Spleen (tissue), 7 donors: ENCODE results near the gene ARHGAP24.

Experiments used
- POLR2A ChIP-seq, 3 donors: fragments of 450-650 bp; IDR thresholded peaks; one replicate each; pipeline ENCODE4 v1.5.1; 2017; ENCODE audit warnings: antibody characterized with exemption in 3 of 3, mild to moderate bottlenecking in 1 of 3
- TF ChIP-seq, protein P1 (sequence below), 11 experiments: fragments of 200-600 bp in 7 of 11; fragments of 450-650 bp in 4 of 11; sonication (generic) in 4 of 11; IDR thresholded peaks in 8 of 11; conservative IDR thresholded peaks in 3 of 11; 1 replicate in 7 of 11; 2 replicates in 4 of 11; pipeline versions ENCODE4 v1.4.0 to v1.8.0; 2016 to 2021; ENCODE audit warnings: antibody characterized with exemption in 11 of 11, inconsistent platforms in 4 of 11, mild to moderate bottlenecking in 1 of 11
- donor health status: DM: no; HTN: no; CAD: no; lungs with moderate emphysema.
- donor health status: DM: no; HTN: no; CAD: no.
- donor health status: DM: no; HTN: no; CAD: no.

DNA sequence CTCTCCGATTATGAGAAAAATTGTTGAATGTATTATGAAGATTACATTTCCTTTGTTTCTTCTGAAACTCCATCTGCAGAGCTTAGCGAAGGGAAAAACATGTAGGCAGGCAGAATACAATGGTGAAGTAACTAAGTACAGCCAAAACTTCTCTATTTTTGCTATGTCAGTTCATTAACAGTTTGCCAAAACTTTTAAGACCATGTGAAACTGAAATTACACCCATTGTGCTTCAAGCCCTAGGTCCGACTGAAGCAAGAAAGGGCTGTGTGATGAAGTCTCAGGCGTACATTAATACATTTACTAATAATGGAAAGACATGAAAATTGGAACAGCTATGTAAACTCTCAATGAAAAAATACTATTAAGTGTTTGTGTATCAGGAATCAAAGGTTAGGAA, 486.9 kb downstream of the ARHGAP24 start:
- TF ChIP-seq, protein P1, sequence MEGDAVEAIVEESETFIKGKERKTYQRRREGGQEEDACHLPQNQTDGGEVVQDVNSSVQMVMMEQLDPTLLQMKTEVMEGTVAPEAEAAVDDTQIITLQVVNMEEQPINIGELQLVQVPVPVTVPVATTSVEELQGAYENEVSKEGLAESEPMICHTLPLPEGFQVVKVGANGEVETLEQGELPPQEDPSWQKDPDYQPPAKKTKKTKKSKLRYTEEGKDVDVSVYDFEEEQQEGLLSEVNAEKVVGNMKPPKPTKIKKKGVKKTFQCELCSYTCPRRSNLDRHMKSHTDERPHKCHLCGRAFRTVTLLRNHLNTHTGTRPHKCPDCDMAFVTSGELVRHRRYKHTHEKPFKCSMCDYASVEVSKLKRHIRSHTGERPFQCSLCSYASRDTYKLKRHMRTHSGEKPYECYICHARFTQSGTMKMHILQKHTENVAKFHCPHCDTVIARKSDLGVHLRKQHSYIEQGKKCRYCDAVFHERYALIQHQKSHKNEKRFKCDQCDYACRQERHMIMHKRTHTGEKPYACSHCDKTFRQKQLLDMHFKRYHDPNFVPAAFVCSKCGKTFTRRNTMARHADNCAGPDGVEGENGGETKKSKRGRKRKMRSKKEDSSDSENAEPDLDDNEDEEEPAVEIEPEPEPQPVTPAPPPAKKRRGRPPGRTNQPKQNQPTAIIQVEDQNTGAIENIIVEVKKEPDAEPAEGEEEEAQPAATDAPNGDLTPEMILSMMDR (IDR thresholded peaks at IDR 0.05 in 8 of 11, conservative IDR thresholded peaks at IDR 0.05 in 3 of 11) = no peak
- TF ChIP-seq POLR2A (IDR thresholded peaks at IDR 0.05) = no peak
